HUES48 (cell line): Measurements from ENCODE around the gene IPPK.

Source experiments
- H3K27ac ChIP-seq: one replicate; pipeline ENCODE4 v1.7.0; 2013; ENCODE audit warnings: low read depth, low read length, inconsistent platforms
- H3K27me3 ChIP-seq: 2 replicates; pipeline ENCODE4 v1.6.1; 2013; ENCODE audit warnings: mild to moderate bottlenecking, low read length; ENCODE audit not compliant: control insufficient read depth, insufficient read depth
- H3K36me3 ChIP-seq: 2 replicates; pipeline ENCODE4 v1.6.1; 2013; ENCODE audit warnings: low read length; ENCODE audit not compliant: control insufficient read depth, insufficient read depth
- H3K4me1 ChIP-seq: 2 replicates; pipeline ENCODE4 v1.6.1; 2013; ENCODE audit warnings: mild to moderate bottlenecking, low read length; ENCODE audit not compliant: control insufficient read depth, insufficient read depth
- H3K4me3 ChIP-seq: 2 replicates; pipeline ENCODE4 v1.5.1; 2013; ENCODE audit warnings: mild to moderate bottlenecking, low read depth, low read length
- H3K9ac ChIP-seq: 2 replicates; pipeline ENCODE4 v1.6.1; 2013; ENCODE audit warnings: mild to moderate bottlenecking, low read depth, low read length, moderate library complexity
- H3K9me3 ChIP-seq: 2 replicates; pipeline ENCODE4 v1.6.1; 2013; ENCODE audit warnings: low read length; ENCODE audit not compliant: control insufficient read depth, insufficient read depth

Gene IPPK

DNA sequence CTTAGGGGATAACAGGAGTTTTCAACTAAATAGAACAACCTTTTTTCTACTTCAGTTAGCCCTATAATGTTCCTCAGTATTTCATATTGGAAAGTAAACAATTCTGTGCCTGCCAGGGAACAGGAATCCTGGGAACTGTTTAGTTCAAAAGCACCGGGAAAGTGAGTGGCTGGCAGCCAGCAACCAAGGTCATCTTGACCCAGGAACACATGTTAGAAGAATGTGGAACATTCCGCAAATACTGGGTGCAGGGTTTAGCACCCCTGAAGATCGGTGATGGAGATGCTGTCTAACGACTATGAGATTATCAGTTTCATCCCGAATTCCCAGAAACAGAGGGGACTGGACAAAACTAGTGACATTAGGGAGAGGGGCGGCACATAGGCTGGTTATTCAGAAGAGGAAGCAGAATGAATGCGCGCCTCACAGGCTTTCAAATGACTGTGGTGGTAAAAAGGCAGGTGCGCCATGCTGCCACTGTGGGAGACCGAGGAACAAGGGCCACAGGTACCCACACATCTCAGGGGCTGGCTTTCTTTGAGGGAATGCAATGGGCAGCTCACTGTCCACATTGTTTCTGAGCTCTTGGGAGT, 51.2 kb downstream of the IPPK start:
- H3K4me3 ChIP-seq: no peak overlapping the region
- H3K36me3 ChIP-seq: peaks cover 61% of the 10 kb centered on the region

DNA sequence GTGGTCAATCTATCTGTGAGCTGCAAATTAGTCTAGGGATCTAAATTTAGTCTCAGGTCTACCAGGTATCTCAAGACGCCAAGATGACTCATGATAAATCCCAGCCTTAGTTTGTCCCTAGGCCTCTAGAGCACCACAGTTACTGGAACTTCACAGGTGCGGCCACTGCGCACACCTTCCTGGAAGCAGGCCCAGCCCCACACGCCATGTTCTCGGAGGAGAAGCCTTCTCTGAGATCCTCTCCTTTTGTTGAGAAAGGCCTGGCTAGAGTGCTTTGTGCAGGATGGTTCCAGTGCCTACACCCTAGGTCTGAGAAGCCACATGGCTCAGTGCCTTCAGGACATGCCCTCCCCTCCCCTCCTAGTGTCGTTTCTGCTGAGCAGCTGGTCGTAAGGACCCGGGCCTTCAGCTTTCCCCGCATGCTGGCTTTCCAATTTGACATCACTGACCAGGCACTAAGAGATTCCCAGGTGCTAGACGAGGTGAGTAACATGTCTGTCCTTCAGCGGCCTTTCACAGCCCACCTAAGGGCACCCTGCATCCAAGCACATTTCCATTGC, 51.9 kb downstream of the IPPK start:
- H3K27ac ChIP-seq: no peak overlapping the region
- H3K9me3 ChIP-seq: no peaks in the 10 kb centered on the region
- H3K27me3 ChIP-seq: no peaks in the 10 kb centered on the region
- H3K4me3 ChIP-seq: no peak overlapping the region
- H3K9ac ChIP-seq: no peak overlapping the region
- no peaks in the 10 kb centered on the region for H3K4me1 ChIP-seq
- H3K36me3 ChIP-seq: peaks cover 67% of the 10 kb centered on the region

More for the DNA sequence above, 51.2 kb downstream of the IPPK start:
- Histone ChIP-seq H3K9ac (no peak overlapping the region), H3K9me3 (no peaks in the 10 kb centered on the region), H3K27ac (no peak overlapping the region), H3K27me3 (no peaks in the 10 kb centered on the region), H3K4me1 (no peaks in the 10 kb centered on the region)

DNA sequence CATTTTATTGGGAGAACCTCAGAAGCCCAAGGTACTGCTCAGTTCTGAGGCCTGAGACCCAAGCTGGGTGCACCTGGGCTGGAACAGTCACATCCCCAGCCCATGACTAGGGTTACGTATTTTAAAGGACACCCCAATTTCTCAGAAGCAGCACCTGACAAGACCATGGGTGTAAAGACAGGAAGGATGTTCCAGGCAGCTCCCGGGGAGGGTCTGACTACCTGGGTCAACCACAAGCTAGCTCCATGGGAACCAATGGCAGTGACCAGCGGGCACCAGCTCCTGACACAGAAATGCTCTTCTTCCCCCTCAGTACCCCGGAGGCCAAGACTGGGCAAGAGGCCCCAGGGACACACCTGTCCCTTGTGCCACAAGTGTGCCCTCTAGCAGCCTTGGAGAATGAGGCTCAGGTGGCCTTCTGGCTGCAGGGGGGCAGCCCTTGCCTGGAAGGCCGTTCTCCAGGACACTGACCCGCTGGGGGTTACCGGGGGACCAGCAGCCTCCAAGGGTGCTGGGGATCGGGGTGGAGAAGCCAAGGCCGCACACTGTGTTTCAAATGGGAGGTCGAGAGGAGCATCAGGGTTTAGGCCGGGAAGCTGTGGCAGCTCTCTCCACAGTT, 52.6 kb downstream of the IPPK start:
- Histone ChIP-seq H3K4me3 (no peak overlapping the region), H3K9ac (no peak overlapping the region), H3K9me3 (no peaks in the 10 kb centered on the region), H3K4me1 (no peaks in the 10 kb centered on the region), H3K27me3 (no peaks in the 10 kb centered on the region), H3K27ac (no peak overlapping the region), H3K36me3 (peaks cover 74% of the 10 kb centered on the region)

DNA sequence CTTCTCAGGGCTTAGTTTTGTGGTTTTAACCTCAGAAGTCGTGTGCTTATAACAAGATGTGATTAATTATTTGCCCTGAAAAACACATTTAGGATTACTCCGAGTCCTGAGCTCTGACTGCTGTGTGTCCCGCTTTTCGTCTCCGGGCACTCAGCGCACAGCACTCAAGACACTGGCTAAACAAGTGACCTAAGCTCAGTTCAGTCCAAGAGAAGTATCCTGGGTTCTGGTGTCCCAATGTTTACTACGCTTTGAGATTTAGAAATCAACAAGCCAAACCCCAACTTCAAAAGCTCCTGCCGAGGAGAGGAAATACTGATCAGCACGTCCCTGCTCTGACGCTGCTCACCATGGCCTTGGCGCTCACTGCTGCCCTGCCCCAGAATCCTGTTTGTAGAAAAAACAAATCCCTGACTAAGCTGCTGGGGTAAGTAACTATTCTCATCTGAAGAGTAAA, 53.2 kb downstream of the IPPK start:
- Histone ChIP-seq H3K4me1 (no peaks in the 10 kb centered on the region), H3K9me3 (no peaks in the 10 kb centered on the region), H3K4me3 (no peak overlapping the region), H3K36me3 (peaks cover 80% of the 10 kb centered on the region), H3K9ac (no peak overlapping the region), H3K27ac (no peak overlapping the region), H3K27me3 (no peaks in the 10 kb centered on the region)

DNA sequence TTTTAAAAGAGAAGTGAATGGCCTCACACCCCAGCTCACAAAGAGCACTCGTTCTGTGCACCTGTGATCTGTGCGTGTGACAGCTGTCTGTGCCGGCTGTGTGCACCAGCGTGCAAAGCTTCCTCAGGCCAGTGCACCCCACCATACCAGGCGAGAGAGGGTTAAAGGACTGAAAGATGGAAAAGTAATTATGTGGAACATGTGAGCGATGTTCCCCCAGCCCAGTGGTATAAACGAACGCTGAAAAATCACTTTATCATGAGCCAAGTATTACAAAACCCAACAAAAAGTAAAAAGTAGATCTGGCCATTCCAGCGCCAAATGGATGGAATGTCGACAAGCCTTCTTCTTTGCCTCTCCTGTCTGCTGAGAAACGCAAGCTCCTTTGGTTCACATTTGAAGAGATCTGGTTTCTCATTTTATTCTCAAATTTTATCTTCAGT, 53.7 kb downstream of the IPPK start:
- Histone ChIP-seq H3K4me1 (no peaks in the 10 kb centered on the region), H3K36me3 (peaks cover 81% of the 10 kb centered on the region), H3K4me3 (no peak overlapping the region), H3K9me3 (no peaks in the 10 kb centered on the region), H3K27ac (no peak overlapping the region), H3K27me3 (no peaks in the 10 kb centered on the region), H3K9ac (no peak overlapping the region)

DNA sequence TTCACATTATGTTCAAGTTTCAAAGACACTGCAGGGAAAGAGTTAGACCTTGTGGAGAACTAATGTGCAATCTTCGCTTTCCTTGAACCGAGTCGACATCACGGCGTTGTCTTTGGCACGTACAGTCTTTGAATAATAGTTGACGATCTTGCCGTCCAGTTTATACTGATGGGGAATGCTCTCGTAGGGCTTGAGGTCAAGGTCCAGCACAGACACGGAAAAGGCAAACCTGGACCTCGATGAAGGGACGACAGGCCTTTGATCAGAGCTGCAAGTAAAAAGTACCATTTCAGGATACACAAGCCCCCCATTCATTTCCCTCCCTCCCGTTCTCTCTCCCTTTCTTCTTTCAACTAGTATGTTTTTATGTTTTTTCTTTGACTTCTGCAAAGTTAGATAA, 54.1 kb downstream of the IPPK start:
- Histone ChIP-seq H3K4me1 (no peaks in the 10 kb centered on the region), H3K4me3 (no peak overlapping the region), H3K9me3 (no peaks in the 10 kb centered on the region), H3K27ac (no peak overlapping the region), H3K36me3 (peaks cover 80% of the 10 kb centered on the region), H3K9ac (no peak overlapping the region), H3K27me3 (no peaks in the 10 kb centered on the region)

DNA sequence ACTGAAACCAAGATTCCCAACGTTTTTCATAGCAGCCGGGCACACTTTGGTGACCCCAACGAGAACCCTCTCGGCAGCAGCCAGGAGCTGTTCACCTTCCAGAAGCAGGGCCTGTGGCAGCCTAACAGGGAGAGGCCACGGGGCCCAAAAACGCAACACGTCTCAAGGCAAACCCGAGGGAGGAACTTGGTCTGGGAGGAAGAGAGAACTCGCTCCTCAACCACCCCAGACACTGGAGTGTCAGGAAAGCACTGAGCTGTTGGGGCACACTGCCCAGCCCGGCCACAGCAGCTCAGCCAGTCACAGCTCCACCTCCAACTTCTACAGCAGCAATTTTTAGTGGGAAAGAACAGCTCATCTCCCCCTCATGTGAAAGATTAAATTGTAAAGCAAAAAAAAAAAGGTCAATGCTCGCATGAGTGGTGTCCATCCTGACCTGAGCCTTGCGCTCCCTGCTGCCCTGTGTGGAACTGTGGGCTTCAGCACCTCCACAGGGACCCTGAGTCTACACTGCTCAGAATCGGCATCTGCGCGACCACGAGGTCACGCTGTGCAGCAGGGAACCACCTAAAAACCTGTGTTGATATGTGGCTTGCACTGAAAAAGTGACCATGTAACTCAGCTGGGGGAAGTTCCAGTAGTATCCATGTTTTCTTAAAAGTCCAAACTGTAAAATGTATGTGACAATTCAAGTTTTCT, 55.0 kb downstream of the IPPK start:
- H3K4me3 ChIP-seq: no peak overlapping the region
- no peaks in the 10 kb centered on the region for H3K9me3 ChIP-seq
- no peaks in the 10 kb centered on the region for H3K4me1 ChIP-seq
- no peak overlapping the region for H3K27ac ChIP-seq
- peaks cover 71% of the 10 kb centered on the region for H3K36me3 ChIP-seq
- H3K27me3 ChIP-seq: no peaks in the 10 kb centered on the region
- H3K9ac ChIP-seq: no peak overlapping the region

DNA sequence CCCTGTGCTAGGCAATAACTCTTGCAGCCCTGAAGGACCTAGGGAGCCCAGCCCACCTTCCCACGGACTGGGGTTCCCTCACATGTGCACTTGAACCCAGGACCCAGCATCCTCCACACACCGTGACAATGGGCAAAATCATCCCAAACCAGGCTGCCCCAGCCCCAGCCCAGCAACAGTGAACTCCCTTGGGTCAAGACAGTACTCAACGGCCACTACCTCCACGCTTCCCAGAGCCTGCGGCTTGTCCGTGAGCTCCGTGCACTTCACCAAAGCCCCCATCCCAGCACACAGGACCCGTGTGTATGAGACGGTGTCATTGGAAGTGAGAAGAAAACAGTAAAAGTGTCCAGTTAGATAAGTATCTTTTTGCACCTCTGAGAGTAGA, 55.8 kb downstream of the IPPK start:
- Histone ChIP-seq H3K27ac (no peak overlapping the region), H3K36me3 (peaks cover 67% of the 10 kb centered on the region), H3K9ac (no peak overlapping the region), H3K9me3 (no peaks in the 10 kb centered on the region), H3K4me3 (no peak overlapping the region), H3K4me1 (0 out of 2 replicates have a peak, but pooled peaks cover 4% of the 10 kb centered on the region), H3K27me3 (no peaks in the 10 kb centered on the region)

DNA sequence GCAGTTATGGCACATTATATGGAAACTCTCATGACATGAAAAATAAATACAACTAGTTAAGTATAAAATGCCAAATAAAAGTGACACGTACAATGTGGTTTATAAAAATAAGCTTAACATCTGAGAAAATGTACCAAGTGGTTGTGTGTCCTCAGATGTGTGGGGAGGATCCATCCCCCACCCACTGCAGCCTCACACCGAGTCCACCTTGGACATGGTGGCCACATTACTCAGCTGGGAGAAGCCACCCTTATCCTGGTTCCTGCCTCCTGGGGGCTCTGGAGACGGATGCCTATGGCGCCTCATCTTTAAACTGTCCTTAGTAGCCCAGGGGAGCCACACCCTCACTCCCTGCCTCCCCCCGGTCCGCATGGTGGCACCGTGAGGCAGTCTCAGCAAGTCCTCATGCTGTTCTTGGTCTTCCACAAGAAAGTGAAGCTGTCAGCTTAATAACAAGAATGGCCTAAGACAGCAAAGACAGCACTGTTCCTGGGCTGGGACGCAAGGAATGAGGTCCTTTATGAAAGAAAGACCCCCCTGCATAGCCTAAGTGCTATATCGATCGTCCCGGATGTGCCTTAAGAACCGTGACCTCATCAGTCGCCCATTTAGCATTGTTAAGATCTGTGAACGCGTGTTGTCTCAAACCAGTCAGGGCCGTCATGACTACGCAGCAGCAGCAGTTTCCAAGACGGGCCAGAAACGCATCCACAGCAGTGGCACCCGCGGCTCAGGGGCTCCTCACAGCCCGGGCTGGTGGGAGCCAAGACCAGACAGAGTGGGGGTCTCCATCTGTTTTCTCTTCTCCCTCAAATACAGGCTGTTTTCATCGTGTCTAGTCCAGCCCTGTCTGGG, 56.4 kb downstream of the IPPK start:
- Histone ChIP-seq H3K9me3 (no peaks in the 10 kb centered on the region), H3K4me1 (0 out of 2 replicates have a peak, but pooled peaks cover 4% of the 10 kb centered on the region), H3K27ac (no peak overlapping the region), H3K4me3 (no peak overlapping the region), H3K27me3 (no peaks in the 10 kb centered on the region), H3K9ac (no peak overlapping the region), H3K36me3 (peaks cover 61% of the 10 kb centered on the region)

DNA sequence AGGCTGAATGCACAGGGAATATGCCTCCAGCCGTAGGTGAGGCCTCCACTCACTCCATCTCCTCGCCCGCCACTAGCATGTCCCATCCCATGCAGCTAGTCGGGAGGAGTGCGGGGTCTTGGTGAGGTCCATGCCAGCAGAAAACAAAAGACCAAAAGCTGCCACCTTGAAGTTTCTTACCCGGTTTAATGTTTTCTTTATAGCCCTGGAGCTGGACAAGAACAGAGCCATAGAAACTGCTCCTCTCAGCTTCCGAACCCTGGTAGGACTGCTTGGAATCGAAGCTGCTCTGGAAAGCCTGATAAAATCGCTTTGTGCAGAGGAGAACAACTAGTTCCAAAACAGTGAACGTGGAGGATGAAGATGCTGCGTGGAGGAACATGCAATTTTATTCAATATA, 57.1 kb downstream of the IPPK start:
- Histone ChIP-seq H3K4me3 (no peak overlapping the region), H3K27ac (no peak overlapping the region), H3K36me3 (peaks cover 55% of the 10 kb centered on the region), H3K4me1 (0 out of 2 replicates have a peak, but pooled peaks cover 4% of the 10 kb centered on the region), H3K9ac (no peak overlapping the region), H3K9me3 (no peaks in the 10 kb centered on the region), H3K27me3 (no peaks in the 10 kb centered on the region)
